ENCODE measurements around the gene RERE.
"Not testable (repeated sequence)": the region's sequence is repeated elsewhere in the genome, so short reads cannot be mapped to it uniquely, and the experiment has no call there.

The RERE gene

GRCh38 chr1:8633741-8634501, 183.5 kb downstream of the RERE start:
- no peak for DNase-seq (ENCODE audit: low spot score)

GRCh38 chr1:8632102-8632501, 185.3 kb downstream of the RERE start:
- no peak for DNase-seq (ENCODE audit: low spot score)

- peak; percentile 31 for DNase-seq (ENCODE audit: low spot score)
These were observed 186.3 kb downstream of the RERE start for GRCh38 chr1:8631163-8631562.

DNA sequence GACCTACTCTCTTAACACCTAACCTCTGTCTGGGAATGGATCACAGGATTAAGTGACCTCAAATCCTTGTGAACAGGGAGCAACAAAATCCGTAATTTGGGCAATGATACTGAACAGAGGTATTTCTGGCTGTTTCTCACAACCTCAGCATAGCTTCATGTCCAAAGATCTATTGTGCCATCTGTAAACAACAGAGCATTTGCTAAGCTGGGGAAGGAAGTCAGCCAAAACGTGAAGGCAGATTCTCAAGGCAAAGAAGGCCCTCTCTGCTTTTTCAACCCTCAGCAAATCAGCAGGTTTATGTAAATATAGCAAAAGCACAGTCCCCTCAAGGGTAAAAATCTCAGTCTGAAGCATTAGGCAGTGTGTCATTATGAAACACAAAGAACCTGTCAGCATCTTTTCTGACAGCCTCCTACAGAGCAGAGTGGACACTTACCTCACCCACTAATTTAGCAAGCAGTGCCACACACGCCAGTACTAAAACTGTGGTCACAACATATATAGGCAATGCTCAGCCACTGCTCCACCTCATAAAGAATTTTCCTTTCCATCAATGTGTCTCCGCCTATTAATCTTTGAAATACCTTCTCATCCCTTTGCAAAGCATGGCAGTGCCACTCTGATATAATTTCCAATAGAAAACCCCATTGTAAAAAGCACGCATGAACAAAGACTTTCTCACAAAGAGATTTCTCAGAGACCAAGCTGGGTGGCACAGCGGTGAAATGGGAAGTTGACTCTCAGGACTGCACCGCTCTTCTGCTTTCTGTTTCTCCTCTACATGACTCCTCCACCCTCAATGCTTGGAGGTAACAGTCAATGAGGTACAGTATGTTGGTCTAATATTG, 188.0 kb downstream of the RERE start:
- no peak for DNase-seq (ENCODE audit: low spot score)

GRCh38 chr1:8628606-8629005, 188.8 kb downstream of the RERE start:
- DNase-seq (ENCODE audit: low spot score): no peak

- DNase-seq (ENCODE audit: low spot score): peak; percentile 38
These were observed 189.7 kb downstream of the RERE start for GRCh38 chr1:8627728-8628127.

- peak; percentile 94 for DNase-seq (ENCODE audit: low spot score)
These were observed 191.2 kb downstream of the RERE start for GRCh38 chr1:8625981-8626898.

DNA sequence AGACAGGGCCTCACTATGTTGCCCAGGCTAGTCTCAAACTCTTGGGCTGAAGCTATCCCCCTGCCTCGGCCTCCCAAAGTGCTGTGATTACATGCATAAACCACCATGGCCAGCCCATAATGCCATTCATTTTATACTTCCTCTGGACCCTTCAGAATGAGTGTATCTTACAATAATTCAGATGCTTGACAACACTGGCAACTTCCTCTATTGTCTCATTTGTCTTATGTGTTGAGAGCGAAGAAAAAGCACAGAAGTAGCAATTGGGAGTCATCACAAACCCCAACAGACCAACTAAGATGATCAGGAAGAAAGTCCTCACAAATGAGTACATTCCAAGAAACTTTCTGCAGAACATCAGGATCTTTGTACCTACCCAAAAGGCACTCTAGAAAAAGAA, 191.9 kb downstream of the RERE start:
- DNase-seq (ENCODE audit: low spot score): no peak

DNA sequence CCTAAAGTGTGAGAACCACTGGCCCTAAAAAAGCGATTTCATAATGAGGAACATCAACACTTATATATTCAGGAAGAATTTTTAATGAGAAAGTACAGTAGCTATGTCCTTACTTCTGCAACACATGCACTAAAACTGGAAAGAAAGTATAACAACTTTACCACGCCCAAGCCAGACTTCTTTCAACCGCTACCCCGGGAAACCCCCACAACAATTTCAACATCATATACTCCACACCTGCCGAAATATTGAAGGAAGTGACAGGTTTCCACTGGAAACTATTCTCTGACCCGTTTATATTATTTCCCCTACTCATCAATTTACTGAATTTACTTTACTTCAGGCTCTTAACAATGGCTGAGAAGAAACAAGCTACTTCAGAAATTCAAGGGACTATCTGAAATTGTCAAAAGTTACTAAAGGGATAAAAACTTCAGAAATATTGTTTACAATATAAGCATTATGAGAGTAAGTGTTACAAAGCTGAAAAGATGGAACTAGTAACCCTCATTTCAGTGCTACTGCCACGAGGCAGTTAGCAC, 193.7 kb downstream of the RERE start:
- DNase-seq (ENCODE audit: low spot score): not testable (repeated sequence)

DNA sequence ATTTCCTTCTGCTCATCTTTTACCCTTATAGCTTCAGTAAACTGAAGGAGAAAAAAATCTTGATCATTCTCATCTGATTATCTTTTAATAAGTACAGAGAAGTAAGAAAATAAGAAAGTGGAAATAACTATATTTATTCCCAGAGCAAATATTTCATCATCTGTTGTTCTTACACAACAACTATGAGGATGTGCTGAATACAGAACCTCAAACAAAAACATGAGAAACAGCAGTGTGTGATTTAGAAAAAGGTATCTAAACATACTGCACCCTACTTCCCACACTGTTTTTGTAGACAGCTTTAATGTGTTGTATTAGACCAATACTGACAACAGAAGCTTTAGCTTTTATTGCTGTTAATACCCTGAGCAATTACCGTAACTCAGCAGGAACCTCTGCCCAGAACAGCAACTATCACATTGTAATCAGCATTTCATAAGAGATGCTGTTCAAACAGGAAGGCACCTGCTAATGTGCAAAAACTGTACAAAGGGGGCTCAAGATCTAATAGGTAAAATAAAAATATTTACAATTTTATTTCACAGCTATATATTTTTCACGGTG, 195.6 kb downstream of the RERE start:
- not testable (repeated sequence) for DNase-seq (ENCODE audit: low spot score)

DNA sequence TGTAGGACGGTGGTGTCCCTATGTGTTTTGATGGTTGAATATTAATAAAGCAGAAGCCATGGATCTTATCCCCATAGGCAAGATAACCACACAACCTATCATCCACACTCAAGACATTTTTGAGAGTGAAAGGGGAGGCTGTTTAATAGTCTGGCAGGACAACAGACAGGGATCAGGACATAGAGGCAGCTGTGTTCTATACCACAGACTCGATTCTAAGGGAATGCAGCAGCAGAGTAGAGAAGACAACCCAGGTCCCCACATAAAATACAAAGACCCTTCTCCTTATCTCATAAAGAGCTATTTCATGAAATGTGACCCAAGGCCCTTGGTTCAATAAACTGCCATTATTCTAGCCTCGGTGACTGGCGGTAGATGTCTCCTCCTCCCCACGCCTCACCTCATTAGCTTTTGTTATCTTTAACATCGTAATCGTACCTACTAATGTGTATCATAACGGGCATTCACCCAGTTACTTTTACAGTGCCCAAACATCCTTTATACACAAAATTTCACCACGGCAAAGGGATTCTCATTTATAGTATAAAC, 196.3 kb downstream of the RERE start:
- DNase-seq (ENCODE audit: low spot score): not testable (repeated sequence)

- not testable (repeated sequence) for DNase-seq (ENCODE audit: low spot score)
These were observed 197.4 kb downstream of the RERE start for GRCh38 chr1:8619917-8620502.

GRCh38 chr1:8619419-8619818, 198.0 kb downstream of the RERE start:
- DNase-seq (ENCODE audit: low spot score): not testable (repeated sequence)

- peak; percentile 56 for DNase-seq (ENCODE audit: low spot score)
These were observed 200.6 kb downstream of the RERE start for GRCh38 chr1:8616791-8617190.

GRCh38 chr1:8611634-8612515, 205.6 kb downstream of the RERE start:
- not testable (repeated sequence) for DNase-seq (ENCODE audit: low spot score)

DNA sequence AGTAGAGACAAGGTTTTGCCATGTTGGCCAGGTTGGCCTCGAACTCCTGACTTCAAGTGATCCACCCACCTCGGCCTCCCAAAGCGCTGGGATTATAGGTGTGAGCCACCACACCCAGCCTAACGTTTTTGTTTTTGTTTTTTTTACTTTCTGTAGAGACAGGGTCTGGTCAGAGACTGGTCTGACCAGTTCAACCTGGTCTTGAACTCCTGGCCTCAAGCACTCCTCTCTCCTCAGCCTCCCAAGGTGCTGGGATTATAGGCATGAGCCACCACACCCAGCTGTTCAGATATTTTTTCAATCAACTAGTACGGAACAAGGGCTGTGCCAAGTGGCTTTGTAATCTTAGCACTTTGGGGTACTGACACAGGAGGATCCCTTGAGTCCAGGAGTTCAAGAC, 209.5 kb downstream of the RERE start:
- no peak for DNase-seq (ENCODE audit: low spot score)

- peak; percentile 90 for DNase-seq (ENCODE audit: low spot score)
These were observed 213.1 kb downstream of the RERE start for GRCh38 chr1:8604041-8604945.

GRCh38 chr1:8603220-8603616, 214.2 kb downstream of the RERE start:
- DNase-seq (ENCODE audit: low spot score): peak; percentile 46

All from kidney tubule cell (primary cell).